K562 (cell line): Measurements from ENCODE around the gene NAXE. TPM values are rescaled to one million over a fixed set of nuclear protein-coding genes. Genes with fewer than 3 reads are reported as not detected.
A peak's percentile ranks its signal among the peaks of the same experiment; 100 is the strongest.

ENCODE experiments used
- CEBPB ChIP-seq: fragments of 450-650 bp; IDR thresholded peaks from 2 replicates; pipeline ENCODE4 v1.6.1; 2016; ENCODE audit warnings: missing genetic modification characterization, missing compliant biosample characterization
- ETS1 ChIP-seq: conservative IDR thresholded peaks from 2 replicates; pipeline ENCODE4 v1.6.1; 2011; ENCODE audit warnings: low read depth, mild to moderate bottlenecking, low read length; ENCODE audit not compliant: control insufficient read depth
- EZH2 ChIP-seq: IDR thresholded peaks from 2 replicates; pipeline ENCODE4 v1.6.1; 2012; ENCODE audit warnings: low read depth, mild to moderate bottlenecking, inconsistent platforms, low read length, borderline replicate concordance
- FOXJ2 ChIP-seq: fragments of 200-800 bp; sonication (Bioruptor generic); IDR thresholded peaks from 2 replicates; pipeline ENCODE4 v1.6.1; 2016; ENCODE audit warnings: missing genetic modification characterization, missing compliant biosample characterization
- KAT2B ChIP-seq: IDR thresholded peaks from one replicate; pipeline ENCODE4 v1.6.1; 2012; ENCODE audit warnings: low read depth, mild to moderate bottlenecking, control low read depth, inconsistent platforms, low read length, moderate library complexity
- KLF16 ChIP-seq: IDR thresholded peaks from 2 replicates; pipeline ENCODE4 v1.6.1; 2016; ENCODE audit warnings: antibody characterized with exemption
- MLX ChIP-seq, 2 experiments: fragments of 450-650 bp in 1 of 2; sonication (generic) in 1 of 2; formaldehyde crosslinking; conservative IDR thresholded peaks; 2 replicates each; pipeline versions ENCODE4 v1.4.0 to v1.8.1; 2020 to 2022; ENCODE audit warnings: mild to moderate bottlenecking in 1 of 2, missing genetic modification reagents in 1 of 2
- RBM34 ChIP-seq: fragments of 200-400 bp; formaldehyde crosslinking; IDR thresholded peaks from 2 replicates; pipeline ENCODE4 v1.6.1; 2018; ENCODE audit warnings: low read length, borderline replicate concordance; ENCODE audit not compliant: insufficient read depth
- SIN3B ChIP-seq: fragments of 450-650 bp; IDR thresholded peaks from 2 replicates; pipeline ENCODE4 v1.6.1; 2017; ENCODE audit warnings: low read depth, mild to moderate bottlenecking, moderate library complexity
- TAF9B ChIP-seq: fragments of 450-650 bp; IDR thresholded peaks from 2 replicates; pipeline ENCODE4 v1.6.1; 2018; ENCODE audit warnings: mild to moderate bottlenecking; ENCODE audit not compliant: partially characterized antibody
- U2AF2 ChIP-seq: fragments of 200-400 bp; formaldehyde crosslinking; optimal IDR thresholded peaks from 2 replicates; pipeline ENCODE3; 2017; ENCODE audit warnings: low read depth, mild to moderate bottlenecking, low read length
- ZMIZ1 ChIP-seq, 2 experiments: fragments of 150-350 bp in 1 of 2; IDR thresholded peaks; 2 replicates each; pipeline ENCODE4 v1.6.1; 2012 to 2016; ENCODE audit warnings: low read depth in 2 of 2, low read length in 2 of 2, mild to moderate bottlenecking in 1 of 2, moderate library complexity in 1 of 2
- ZNF140 ChIP-seq: fragments of 250-450 bp; sonication (Bioruptor Pico); IDR thresholded peaks from 2 replicates; pipeline ENCODE4 v1.8.0; 2021; ENCODE audit warnings: moderate library complexity, mild to moderate bottlenecking, inconsistent platforms
- ZNF395 ChIP-seq: fragments of 200-800 bp; sonication (Bioruptor generic); IDR thresholded peaks from 2 replicates; pipeline ENCODE4 v1.6.1; 2017; ENCODE audit warnings: missing genetic modification characterization, missing compliant biosample characterization
- ZNF445 ChIP-seq: fragments of 250-450 bp; sonication (Bioruptor Pico); IDR thresholded peaks from 2 replicates; pipeline ENCODE4 v1.4.0; 2020; ENCODE audit warnings: low read depth, mild to moderate bottlenecking, moderate library complexity
- ZNF644 ChIP-seq: fragments of 200-800 bp; sonication (Bioruptor generic); IDR thresholded peaks from 2 replicates; pipeline ENCODE4 v1.6.1; 2016; ENCODE audit warnings: low read depth, missing genetic modification characterization, missing compliant biosample characterization
- ZNF696 ChIP-seq: fragments of 250-450 bp; sonication (Bioruptor Pico); conservative IDR thresholded peaks from 2 replicates; pipeline ENCODE4 v1.4.0; 2020; ENCODE audit warnings: mild to moderate bottlenecking, moderate library complexity
- ZNF780A ChIP-seq: fragments of 250-450 bp; sonication (Bioruptor Pico); IDR thresholded peaks from 2 replicates; pipeline ENCODE4 v1.5.0; 2021; ENCODE audit warnings: mild to moderate bottlenecking
- ZNF785 ChIP-seq: fragments of 250-450 bp; sonication (Bioruptor Pico); IDR thresholded peaks from 2 replicates; pipeline ENCODE4 v1.4.0; 2020; ENCODE audit warnings: mild to moderate bottlenecking
- polyA plus RNA-seq, 8 experiments: library from polyadenylated mRNA; depleted of rRNA in 4 of 8; stranded (reverse) in 5 of 8; unstranded in 3 of 8; fragments of >200 nt; fragmentation: Nextera tagmentation in 2 of 8; fragmentation: Illumina TruSeq in 1 of 8; extraction: Ambion mirVana in 2 of 8; extraction: Trizol in 1 of 8; gene quantifications; 2 replicates each; pipeline versions ENCODE4 v1.2.1 to v1.2.3, GENCODE V29; 2011 to 2014; ENCODE audit warnings: inconsistent platforms in 1 of 8, missing spikeins in 1 of 8
- total RNA-seq, 7 experiments: library from RNA; depleted of rRNA in 6 of 7; stranded (reverse); fragments of >200 nt in 6 of 7; fragmentation: Illumina TruSeq in 2 of 7; extraction: Trizol in 2 of 7; gene quantifications; 2 replicates each; pipeline versions ENCODE4 v1.2.1 to v1.2.3, GENCODE V29; 2011 to 2021; ENCODE audit warnings: low replicate concordance in 1 of 7

The NAXE gene
- total and polyA plus RNA-seq, 9 of the 15 experiments (the other 6 are each of a cell fraction or from before 2014, with no cell fraction given), result 27.3 to 137 (median 90.0) TPM

GRCh38 chr1:156601122-156601830 lies 9.7 kb downstream of the NAXE start, which contains the start of gene GPATCH4 (continued):
- TF ChIP-seq ZMIZ1 (IDR thresholded peaks at IDR 0.05; ENCODE audit: low read depth in 2 of 2, low read length in 2 of 2), result no peak
- TF ChIP-seq ZNF780A (CRISPR knock-in tag), result no peak
- TF ChIP-seq ZNF445 (CRISPR knock-in tag), result no peak
- peak; percentile 80; the same call in 1 of the 2 replicates for TF ChIP-seq ZNF395
- peak; percentile 88 for TF ChIP-seq SIN3B
- no peak for TF ChIP-seq RBM34
- TF ChIP-seq ETS1, result peak; percentile 95
- no peak for TF ChIP-seq ZNF785 (CRISPR knock-in tag)
- peak; percentile 47; the same call in 1 of the 2 replicates for TF ChIP-seq FOXJ2 (tag)
- no peak for TF ChIP-seq KAT2B
- TF ChIP-seq EZH2, result no peak
- TF ChIP-seq ZNF696, result no peak
- no peak for TF ChIP-seq ZNF140 (CRISPR knock-in tag)
- TF ChIP-seq TAF9B, result peak; percentile 88
- no peak for TF ChIP-seq CEBPB (tag)
- no peak for TF ChIP-seq MLX (CRISPR knock-in tag; conservative IDR thresholded peaks at IDR 0.05)
- TF ChIP-seq ZNF644 (tag), result no peak
- no peak for TF ChIP-seq U2AF2
- TF ChIP-seq KLF16, result no peak
